Stimulated activated CD8-positive, alpha-beta memory T cell treated with anti-CD3 and anti-CD28 coated beads, Interleukin-12 subunit alpha, Interleukin-12 subunit beta, amount 100 ng/mL, for 1 hour (primary cell): ENCODE data around the gene CABP1.
A peak's percentile ranks its signal among the peaks of the same experiment; 100 is the strongest.

Experiments used
- DNase-seq: peaks from one replicate; pipeline ENCODE4 v3.0.0-alpha.2; 2020; ENCODE audit warnings: low read depth

The CABP1 gene

GRCh38 chr12:120696626-120697025 is 56.2 kb downstream of the CABP1 start:
- DNase-seq = no peak

- no peak for DNase-seq
These were observed 56.9 kb downstream of the CABP1 start for GRCh38 chr12:120697344-120697743.

GRCh38 chr12:120698665-120699064 is 58.2 kb downstream of the CABP1 start:
- no peak for DNase-seq

- no peak for DNase-seq
These were observed 59.1 kb downstream of the CABP1 start for GRCh38 chr12:120699553-120699952.

- no peak for DNase-seq
These were observed 60.5 kb downstream of the CABP1 start for GRCh38 chr12:120700886-120701285.

- DNase-seq = no peak
These were observed 62.2 kb downstream of the CABP1 start for GRCh38 chr12:120702637-120703036.

- DNase-seq = no peak
These were observed 63.0 kb downstream of the CABP1 start for GRCh38 chr12:120703311-120703942.

- no peak for DNase-seq
These were observed 65.2 kb downstream of the CABP1 start for GRCh38 chr12:120705618-120706017.

- DNase-seq = no peak
These were observed 65.6 kb downstream of the CABP1 start for GRCh38 chr12:120706029-120706428.

- no peak for DNase-seq
These were observed 68.2 kb downstream of the CABP1 start for GRCh38 chr12:120708651-120709050.

- DNase-seq = peak; percentile 64
These were observed 69.8 kb downstream of the CABP1 start, which contains the start of gene UNC119B for GRCh38 chr12:120710031-120710804. Gene UNC119B (plus strand): TSS chr12:120710458. CDS start chr12:120710475, 17 bp downstream.

- no peak for DNase-seq
These were observed 70.4 kb downstream of the CABP1 start for GRCh38 chr12:120710805-120711296.

GRCh38 chr12:120711411-120711810 is 71.0 kb downstream of the CABP1 start:
- no peak for DNase-seq

- DNase-seq = no peak
These were observed 72.2 kb downstream of the CABP1 start for GRCh38 chr12:120712610-120713009.

GRCh38 chr12:120713861-120714482 is 73.5 kb downstream of the CABP1 start:
- DNase-seq = peak; percentile 68
